Measurements from ENCODE around the gene GALNT13.

GRCh38 chr2:153880926-153881325 is 9.2 kb downstream of the GALNT13 start:
- TF ChIP-seq CTCF (IDR thresholded peaks at IDR 0.05; ENCODE audit: low read depth, low read length, missing input control): no peak
- TF ChIP-seq MAX (IDR thresholded peaks at IDR 0.05): no peak
- TF ChIP-seq ZBTB33 (IDR thresholded peaks at IDR 0.05): no peak
- TF ChIP-seq REST (IDR thresholded peaks at IDR 0.05): no peak
- no peak for TF ChIP-seq RAD21 (IDR thresholded peaks at IDR 0.05)
- no peak for TF ChIP-seq TAF1 (conservative IDR thresholded peaks at IDR 0.05)
- TF ChIP-seq ATF3 (IDR thresholded peaks at IDR 0.05): no peak

Data from liver (tissue), 3 donors.